Retinal pigment epithelial cell (primary cell): ENCODE data around the gene SCLY.
"Not testable (repeated sequence)": the region's sequence is repeated elsewhere in the genome, so short reads cannot be mapped to it uniquely, and the experiment has no call there.

Experiments used
- DNase-seq: peaks from one replicate; pipeline ENCODE4 v3.0.0-alpha.2; 2010; ENCODE audit warnings: low read depth
- H3K4me3 ChIP-seq: 2 replicates; pipeline ENCODE4 v1.5.1; 2011; ENCODE audit warnings: mild to moderate bottlenecking, low read length, control low read depth, moderate library complexity
- CTCF ChIP-seq: conservative IDR thresholded peaks from 2 replicates; pipeline ENCODE4 v1.5.1; 2011; ENCODE audit warnings: low read depth, low read length, control low read depth, inconsistent platforms

Gene SCLY

GRCh38 chr2:238063414-238064189 lies 2.8 kb downstream of the SCLY start:
- no peak overlapping the region for H3K4me3 ChIP-seq
- DNase-seq, result no peak
- TF ChIP-seq CTCF, result no peak

GRCh38 chr2:238064376-238064775 lies 3.6 kb downstream of the SCLY start:
- TF ChIP-seq CTCF, result no peak
- H3K4me3 ChIP-seq, result no peak overlapping the region
- DNase-seq, result no peak

GRCh38 chr2:238065071-238065846 lies 4.5 kb downstream of the SCLY start:
- no peak for TF ChIP-seq CTCF
- H3K4me3 ChIP-seq, result no peak overlapping the region
- no peak for DNase-seq

- no peak overlapping the region for H3K4me3 ChIP-seq
- DNase-seq, result no peak
- TF ChIP-seq CTCF, result no peak
These were observed 5.4 kb downstream of the SCLY start for GRCh38 chr2:238066218-238066617.

GRCh38 chr2:238066718-238067117 lies 5.9 kb downstream of the SCLY start:
- DNase-seq, result not testable (repeated sequence)

GRCh38 chr2:238067939-238068338 lies 7.1 kb downstream of the SCLY start:
- no peak for DNase-seq

More at GRCh38 chr2:238066718-238067117, 5.9 kb downstream of the SCLY start:
- not testable (repeated sequence) for H3K4me3 ChIP-seq

More at GRCh38 chr2:238067939-238068338, 7.1 kb downstream of the SCLY start:
- TF ChIP-seq CTCF, result no peak
- no peak overlapping the region for H3K4me3 ChIP-seq
